ENCODE measurements around the gene RLF.

DNA sequence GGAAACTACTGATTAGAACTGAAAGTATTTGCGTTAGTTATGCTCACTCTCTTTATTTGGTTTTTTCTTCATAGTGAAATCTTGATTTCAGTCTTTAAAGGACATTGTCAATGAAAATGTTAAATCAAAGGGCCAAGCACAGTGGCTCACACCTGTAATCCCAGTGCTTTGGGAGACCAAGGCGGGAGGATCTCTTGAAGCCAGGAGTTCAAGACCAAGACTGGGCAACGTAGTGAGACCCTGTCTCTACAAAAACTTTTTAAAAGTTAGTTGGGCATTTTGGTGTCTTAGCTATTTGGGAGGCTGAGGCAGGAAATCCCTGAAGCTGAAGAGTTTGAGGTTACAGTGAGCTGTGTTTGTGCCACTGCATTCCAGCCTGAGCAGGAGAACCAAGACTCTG is 13.6 kb downstream of the RLF start:
- TF ChIP-seq POLR2A (IDR thresholded peaks at IDR 0.05), result no peak
- TF ChIP-seq, protein P1, sequence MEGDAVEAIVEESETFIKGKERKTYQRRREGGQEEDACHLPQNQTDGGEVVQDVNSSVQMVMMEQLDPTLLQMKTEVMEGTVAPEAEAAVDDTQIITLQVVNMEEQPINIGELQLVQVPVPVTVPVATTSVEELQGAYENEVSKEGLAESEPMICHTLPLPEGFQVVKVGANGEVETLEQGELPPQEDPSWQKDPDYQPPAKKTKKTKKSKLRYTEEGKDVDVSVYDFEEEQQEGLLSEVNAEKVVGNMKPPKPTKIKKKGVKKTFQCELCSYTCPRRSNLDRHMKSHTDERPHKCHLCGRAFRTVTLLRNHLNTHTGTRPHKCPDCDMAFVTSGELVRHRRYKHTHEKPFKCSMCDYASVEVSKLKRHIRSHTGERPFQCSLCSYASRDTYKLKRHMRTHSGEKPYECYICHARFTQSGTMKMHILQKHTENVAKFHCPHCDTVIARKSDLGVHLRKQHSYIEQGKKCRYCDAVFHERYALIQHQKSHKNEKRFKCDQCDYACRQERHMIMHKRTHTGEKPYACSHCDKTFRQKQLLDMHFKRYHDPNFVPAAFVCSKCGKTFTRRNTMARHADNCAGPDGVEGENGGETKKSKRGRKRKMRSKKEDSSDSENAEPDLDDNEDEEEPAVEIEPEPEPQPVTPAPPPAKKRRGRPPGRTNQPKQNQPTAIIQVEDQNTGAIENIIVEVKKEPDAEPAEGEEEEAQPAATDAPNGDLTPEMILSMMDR (IDR thresholded peaks at IDR 0.05 in 4 of 5, conservative IDR thresholded peaks at IDR 0.05 in 1 of 5), result no peak
